Neuronal stem cell (in vitro differentiated cells): ENCODE data around the gene RASGRP1.

Experiments
- DNase-seq: peaks from one replicate; pipeline ENCODE4 v3.0.0-alpha.2; 2013; ENCODE audit warnings: low spot score
- H2AFZ ChIP-seq: one replicate; pipeline ENCODE4 v1.6.1; 2013; ENCODE audit warnings: mild to moderate bottlenecking, low read length, inconsistent platforms
- H2AK5ac ChIP-seq: 2 replicates; pipeline ENCODE4 v1.6.1; 2013; ENCODE audit warnings: low read depth, mild to moderate bottlenecking, inconsistent platforms, low read length, moderate library complexity, mixed read lengths
- H2BK120ac ChIP-seq: 2 replicates; pipeline ENCODE4 v1.6.1; 2013; ENCODE audit warnings: low read depth, mild to moderate bottlenecking, inconsistent platforms, low read length, moderate library complexity, mixed read lengths
- H2BK12ac ChIP-seq: one replicate; pipeline ENCODE4 v1.6.1; 2013; ENCODE audit warnings: low read length, inconsistent platforms
- H2BK15ac ChIP-seq: 2 replicates; pipeline ENCODE4 v1.6.1; 2013; ENCODE audit warnings: mild to moderate bottlenecking, low read length, inconsistent platforms, mixed read lengths
- H2BK5ac ChIP-seq: one replicate; pipeline ENCODE4 v1.6.1; 2013; ENCODE audit warnings: inconsistent platforms, mild to moderate bottlenecking, low read length, moderate library complexity
- H3K14ac ChIP-seq: one replicate; pipeline ENCODE4 v1.6.1; 2013; ENCODE audit warnings: low read length, inconsistent platforms
- H3K18ac ChIP-seq: 2 replicates; pipeline ENCODE4 v1.6.1; 2013; ENCODE audit warnings: low read length, inconsistent platforms
- H3K23ac ChIP-seq: 2 replicates; pipeline ENCODE4 v1.6.1; 2013; ENCODE audit warnings: low read depth, mild to moderate bottlenecking, mixed read lengths, low read length, inconsistent platforms; ENCODE audit not compliant: poor library complexity
- H3K27ac ChIP-seq: replicated peaks from 3 replicates; pipeline ENCODE4 v1.5.1; 2013; ENCODE audit warnings: low read length, inconsistent platforms
- H3K27me3 ChIP-seq, 3 experiments: 2 replicates each; pipeline ENCODE4 v1.6.1; 2013; ENCODE audit warnings: low read length in 3 of 3, mild to moderate bottlenecking in 2 of 3, inconsistent platforms in 1 of 3, low read depth in 1 of 3, mixed read lengths in 1 of 3, moderate library complexity in 1 of 3; ENCODE audit not compliant: control insufficient read depth in 3 of 3, insufficient read depth in 3 of 3
- H3K36me3 ChIP-seq, 2 donors: replicated peaks in 1 of 2; 2 replicates each; pipeline ENCODE4 v1.6.1; 2013; ENCODE audit warnings: low read length in 2 of 2; ENCODE audit not compliant: control insufficient read depth in 2 of 2, insufficient read depth in 2 of 2
- H3K4ac ChIP-seq: 2 replicates; pipeline ENCODE4 v1.6.1; 2013; ENCODE audit warnings: inconsistent platforms, mild to moderate bottlenecking, low read length, moderate library complexity
- H3K4me1 ChIP-seq, 2 donors: 1 replicate in 1 of 2; 2 replicates in 1 of 2; pipeline ENCODE4 v1.6.1; 2013; ENCODE audit warnings: low read length in 2 of 2, low read depth in 1 of 2; ENCODE audit not compliant: control insufficient read depth in 2 of 2, insufficient read depth in 1 of 2
- H3K4me2 ChIP-seq: one replicate; pipeline ENCODE4 v1.6.1; 2013; ENCODE audit warnings: mild to moderate bottlenecking, low read length, inconsistent platforms; ENCODE audit not compliant: insufficient read depth, poor library complexity, severe bottlenecking
- H3K4me3 ChIP-seq, 2 donors: 2 replicates each; pipeline ENCODE4 v1.5.1; 2013; ENCODE audit warnings: low read length in 2 of 2, mild to moderate bottlenecking in 2 of 2, inconsistent platforms in 1 of 2, moderate library complexity in 1 of 2
- H3K79me1 ChIP-seq: one replicate; pipeline ENCODE4 v1.6.1; 2013; ENCODE audit warnings: low read depth, mild to moderate bottlenecking, inconsistent platforms, low read length, moderate library complexity
- H3K9ac ChIP-seq: one replicate; pipeline ENCODE4 v1.6.1; 2013; ENCODE audit warnings: mild to moderate bottlenecking, low read depth, low read length, inconsistent platforms; ENCODE audit not compliant: poor library complexity
- H3K9me3 ChIP-seq, 2 donors: replicated peaks in 1 of 2; 2 replicates each; pipeline versions ENCODE3 to v1.6.1; 2013; ENCODE audit warnings: low read length in 2 of 2, mild to moderate bottlenecking in 2 of 2, inconsistent platforms in 1 of 2, low read depth in 1 of 2, mixed read lengths in 1 of 2, moderate library complexity in 1 of 2; ENCODE audit not compliant: control insufficient read depth in 2 of 2, insufficient read depth in 1 of 2
- H4K8ac ChIP-seq: one replicate; pipeline ENCODE4 v1.6.1; 2013; ENCODE audit warnings: low read depth, mild to moderate bottlenecking, inconsistent platforms, low read length, moderate library complexity
- H4K91ac ChIP-seq: one replicate; pipeline ENCODE4 v1.6.1; 2013; ENCODE audit warnings: low read length, low read depth, mild to moderate bottlenecking, inconsistent platforms; ENCODE audit not compliant: poor library complexity
- WGBS, 2 donors: extraction: QIAGEN DNeasy Blood & Tissue Kit; methylation state at CpG; one replicate each; pipeline ENCODE4 v1.1.7; 2013; ENCODE audit warnings: missing lambda C conversion rate in 2 of 2, mixed read lengths in 1 of 2; ENCODE audit not compliant: insufficient read length in 2 of 2, insufficient replicate concordance in 1 of 2; ENCODE audit errors: extremely low coverage in 2 of 2; 5-methylcytosine and 5-hydroxymethylcytosine counted together

Gene RASGRP1

GRCh38 chr15:38463893-38464292 is 100.7 kb downstream of the RASGRP1 start:
- no peak for DNase-seq
- no peak overlapping the region for H3K14ac ChIP-seq
- no peak overlapping the region for H2BK15ac ChIP-seq

GRCh38 chr15:38461066-38461833 is 103.4 kb downstream of the RASGRP1 start:
- Histone ChIP-seq H2BK5ac (no peak overlapping the region), H3K27me3 (no peaks in the 10 kb centered on the region), H3K4me2 (no peak overlapping the region), H3K23ac (no peak overlapping the region), H2BK12ac (no peak overlapping the region), H3K18ac (no peak overlapping the region), H3K9me3 (no peaks in the 10 kb centered on the region), H3K4me1 (no peaks in the 10 kb centered on the region), H3K14ac (no peak overlapping the region), H2BK15ac (no peak overlapping the region), H3K4ac (no peak overlapping the region), H2AK5ac (no peak overlapping the region), H3K9ac (no peak overlapping the region), H3K4me3 (no peak overlapping the region), H3K36me3 (peaks cover 2 to 22% of the 10 kb centered on the region in 2 donors), H3K27ac (no peak overlapping the region), H2AFZ (no peak overlapping the region), H3K79me1 (peaks cover 4% of the 10 kb centered on the region), H2BK120ac (no peak overlapping the region), H4K8ac (no peak overlapping the region), H4K91ac (no peak overlapping the region)
- WGBS, 2 donors = no CpG with 5 or more reads among the region's 2 CpGs
- no peak for DNase-seq

More at GRCh38 chr15:38463893-38464292, 100.7 kb downstream of the RASGRP1 start:
- Histone ChIP-seq H3K4me2 (no peak overlapping the region), H3K9ac (no peak overlapping the region), H4K91ac (no peak overlapping the region), H3K9me3 (no peaks in the 10 kb centered on the region), H3K27ac (no peak overlapping the region), H3K18ac (no peak overlapping the region), H2AK5ac (no peak overlapping the region), H3K4me1 (no peaks in the 10 kb centered on the region), H3K27me3 (no peaks in the 10 kb centered on the region), H3K36me3 (peaks cover 4 to 40% of the 10 kb centered on the region in 2 donors), H2BK12ac (no peak overlapping the region), H2BK5ac (no peak overlapping the region), H2AFZ (no peak overlapping the region), H2BK120ac (no peak overlapping the region), H3K4me3 (no peak overlapping the region), H3K23ac (no peak overlapping the region), H3K4ac (no peak overlapping the region), H3K79me1 (no peaks in the 10 kb centered on the region), H4K8ac (no peak overlapping the region)
- WGBS, 2 donors = no CpG with 5 or more reads among the region's 3 CpGs

GRCh38 chr15:38460543-38460942 is 104.1 kb downstream of the RASGRP1 start:
- H3K14ac ChIP-seq = no peak overlapping the region
- H3K4me2 ChIP-seq = no peak overlapping the region
- no peak overlapping the region for H3K4ac ChIP-seq
- H3K18ac ChIP-seq = no peak overlapping the region
- H3K9me3 ChIP-seq = no peaks in the 10 kb centered on the region
- H4K8ac ChIP-seq = no peak overlapping the region
- H3K23ac ChIP-seq = no peak overlapping the region
- no peaks in the 10 kb centered on the region for H3K4me1 ChIP-seq
- no peak overlapping the region for H2BK15ac ChIP-seq
- H3K27me3 ChIP-seq = no peaks in the 10 kb centered on the region
- no peak overlapping the region for H3K9ac ChIP-seq
- H4K91ac ChIP-seq = no peak overlapping the region
- peaks cover 2 to 18% of the 10 kb centered on the region in 2 donors for H3K36me3 ChIP-seq
- no peak overlapping the region for H2BK120ac ChIP-seq
- H2BK12ac ChIP-seq = no peak overlapping the region
- no peak overlapping the region for H2BK5ac ChIP-seq
- no peak for DNase-seq
- peaks cover 4% of the 10 kb centered on the region for H3K79me1 ChIP-seq
- H2AK5ac ChIP-seq = no peak overlapping the region
- no peak overlapping the region for H3K4me3 ChIP-seq
- H3K27ac ChIP-seq = no peak overlapping the region
- H2AFZ ChIP-seq = no peak overlapping the region
- no CpG with 5 or more reads among the region's 3 CpGs for WGBS, 2 donors

- WGBS, 2 donors = no CpG with 5 or more reads among the region's 6 CpGs
- Histone ChIP-seq H3K9me3 (no peaks in the 10 kb centered on the region), H3K4me3 (no peak overlapping the region), H2AFZ (no peak overlapping the region), H3K4ac (no peak overlapping the region), H3K27me3 (no peaks in the 10 kb centered on the region), H3K14ac (no peak overlapping the region), H4K8ac (no peak overlapping the region), H2AK5ac (no peak overlapping the region), H3K4me2 (no peak overlapping the region), H3K36me3 (peaks cover 2 to 8% of the 10 kb centered on the region in 2 donors), H2BK12ac (no peak overlapping the region), H4K91ac (no peak overlapping the region), H3K27ac (no peak overlapping the region), H2BK5ac (no peak overlapping the region), H3K18ac (no peak overlapping the region), H3K79me1 (peaks cover 4% of the 10 kb centered on the region), H3K4me1 (peaks cover 0 to 3% of the 10 kb centered on the region in 2 donors), H3K23ac (no peak overlapping the region), H3K9ac (no peak overlapping the region), H2BK120ac (no peak overlapping the region), H2BK15ac (no peak overlapping the region)
- no peak for DNase-seq
Measured at GRCh38 chr15:38459480-38459879, 105.1 kb downstream of the RASGRP1 start.
